ENCODE measurements around the gene ZFYVE21.

Gene ZFYVE21

GRCh38 chr14:103737432-103738045 lies 21.9 kb downstream of the ZFYVE21 start:
- no peak for DNase-seq (ENCODE audit: low read depth in 2 of 2)

GRCh38 chr14:103738166-103738565 lies 22.6 kb downstream of the ZFYVE21 start:
- no peak for DNase-seq (ENCODE audit: low read depth in 2 of 2)

GRCh38 chr14:103738701-103739451 lies 23.3 kb downstream of the ZFYVE21 start:
- DNase-seq (ENCODE audit: low read depth in 2 of 2), result no peak

- no peak for DNase-seq (ENCODE audit: low read depth in 2 of 2)
Measured at GRCh38 chr14:103739466-103739792, 23.8 kb downstream of the ZFYVE21 start.

GRCh38 chr14:103739793-103740501 lies 24.3 kb downstream of the ZFYVE21 start:
- no peak for DNase-seq (ENCODE audit: low read depth in 2 of 2)

- no peak for DNase-seq (ENCODE audit: low read depth in 2 of 2)
Measured at GRCh38 chr14:103740991-103741689, 25.5 kb downstream of the ZFYVE21 start.

GRCh38 chr14:103741876-103742275 lies 26.3 kb downstream of the ZFYVE21 start:
- DNase-seq (ENCODE audit: low read depth in 2 of 2), result no peak

- no peak for DNase-seq (ENCODE audit: low read depth in 2 of 2)
Measured at GRCh38 chr14:103742499-103743255, 27.1 kb downstream of the ZFYVE21 start.

- DNase-seq (ENCODE audit: low read depth in 2 of 2), result no peak
Measured at GRCh38 chr14:103743691-103744090, 28.1 kb downstream of the ZFYVE21 start.

- no peak for DNase-seq (ENCODE audit: low read depth in 2 of 2)
Measured at GRCh38 chr14:103744621-103745395, 29.2 kb downstream of the ZFYVE21 start.

- DNase-seq (ENCODE audit: low read depth in 2 of 2), result no peak
Measured at GRCh38 chr14:103745424-103745823, 29.8 kb downstream of the ZFYVE21 start.

GRCh38 chr14:103746701-103747100 lies 31.1 kb downstream of the ZFYVE21 start:
- no peak for DNase-seq (ENCODE audit: low read depth in 2 of 2)

GRCh38 chr14:103748534-103748857 lies 32.9 kb downstream of the ZFYVE21 start:
- no peak for DNase-seq (ENCODE audit: low read depth in 2 of 2)

- no peak for DNase-seq (ENCODE audit: low read depth in 2 of 2)
Measured at GRCh38 chr14:103749452-103749851, 33.8 kb downstream of the ZFYVE21 start.

GRCh38 chr14:103749860-103750259 lies 34.2 kb downstream of the ZFYVE21 start:
- DNase-seq (ENCODE audit: low read depth in 2 of 2), result no peak

GRCh38 chr14:103753774-103754173 lies 38.2 kb downstream of the ZFYVE21 start:
- no peak for DNase-seq (ENCODE audit: low read depth in 2 of 2)

GRCh38 chr14:103755060-103755459 lies 39.5 kb downstream of the ZFYVE21 start:
- DNase-seq (ENCODE audit: low read depth in 2 of 2), result no peak

- no peak for DNase-seq (ENCODE audit: low read depth in 2 of 2)
Measured at GRCh38 chr14:103758059-103758776, 42.6 kb downstream of the ZFYVE21 start.

GRCh38 chr14:103762036-103762435 lies 46.4 kb downstream of the ZFYVE21 start:
- DNase-seq (ENCODE audit: low read depth in 2 of 2), result no peak

- no peak for DNase-seq (ENCODE audit: low read depth in 2 of 2)
Measured at GRCh38 chr14:103762541-103762940, 46.9 kb downstream of the ZFYVE21 start.
